ENCODE measurements around the gene C19orf38.

The C19orf38 gene

DNA sequence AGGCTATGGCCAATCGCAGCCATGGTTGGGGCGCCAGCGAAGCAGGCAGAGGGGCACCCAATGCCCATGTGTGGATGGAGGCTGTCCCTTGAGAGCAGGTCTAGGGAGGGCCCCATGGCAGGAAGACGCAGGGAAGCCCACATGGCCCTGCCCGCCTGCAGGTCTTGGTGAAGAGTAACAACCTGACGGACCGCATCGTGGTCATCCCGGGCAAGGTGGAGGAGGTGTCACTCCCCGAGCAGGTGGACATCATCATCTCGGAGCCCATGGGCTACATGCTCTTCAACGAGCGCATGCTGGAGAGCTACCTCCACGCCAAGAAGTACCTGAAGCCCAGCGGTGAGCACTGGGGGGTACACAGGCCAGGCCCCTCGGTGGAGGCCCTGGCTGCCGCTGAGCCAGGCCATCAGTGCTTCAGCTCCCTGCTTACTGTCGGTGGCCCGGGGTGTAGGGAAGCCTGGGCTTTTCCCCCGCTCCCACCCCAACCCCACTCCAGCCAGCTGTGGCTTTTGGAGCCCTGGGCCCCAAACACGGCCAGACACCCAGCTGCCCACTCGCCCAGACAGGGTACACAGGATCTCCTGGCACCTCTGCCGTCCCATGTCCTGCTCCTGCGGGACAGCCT lies 65.6 kb downstream of the C19orf38 start:
- no peak for DNase-seq

DNA sequence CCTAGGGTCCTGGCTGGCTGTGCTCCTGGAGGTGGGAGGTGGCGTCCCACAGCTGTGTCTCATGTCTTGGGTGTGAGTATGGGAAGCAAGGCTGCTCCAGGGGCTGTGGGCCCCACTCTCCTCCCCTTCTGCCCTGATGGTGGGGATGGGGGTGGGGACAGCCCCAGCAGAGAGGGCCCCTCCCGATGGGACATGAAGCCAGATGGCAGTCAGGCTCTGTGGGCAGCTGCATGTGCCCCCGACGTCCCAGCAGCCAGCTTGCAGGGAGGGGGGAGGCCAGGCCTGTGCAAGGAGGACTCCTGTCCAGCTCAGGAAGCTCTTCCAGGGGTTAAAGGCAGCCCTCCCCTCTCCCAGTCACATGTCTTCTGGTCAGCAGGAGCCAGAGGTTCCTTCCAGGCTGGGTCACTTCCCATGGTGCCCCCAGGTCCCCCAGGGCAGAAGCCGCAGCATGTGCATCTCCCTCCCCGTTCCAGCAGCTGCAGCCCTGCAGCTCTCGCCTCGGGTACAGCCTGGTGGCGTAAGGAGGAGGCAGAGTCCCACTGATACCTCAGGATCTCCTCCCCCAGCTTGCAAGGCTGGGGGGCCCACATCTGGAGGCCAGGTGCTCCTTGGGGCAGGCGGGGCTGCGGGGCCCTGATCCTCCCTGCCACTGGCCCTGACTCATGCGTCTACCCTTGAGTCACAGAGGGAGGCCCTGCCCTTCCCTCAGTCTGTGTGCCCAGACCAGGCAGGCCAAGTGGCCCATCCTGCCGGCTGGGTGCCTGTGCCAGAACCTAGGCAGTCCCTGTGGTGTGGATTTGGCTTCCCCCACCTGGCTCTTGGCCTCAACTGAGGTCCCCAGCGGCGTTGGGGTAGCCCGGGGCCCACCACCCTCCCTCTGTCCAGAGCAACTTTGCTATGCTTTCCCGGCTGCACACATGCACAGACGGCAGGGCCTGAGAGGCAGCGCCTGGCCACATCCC lies 67.2 kb downstream of the C19orf38 start:
- DNase-seq, result no peak

DNA sequence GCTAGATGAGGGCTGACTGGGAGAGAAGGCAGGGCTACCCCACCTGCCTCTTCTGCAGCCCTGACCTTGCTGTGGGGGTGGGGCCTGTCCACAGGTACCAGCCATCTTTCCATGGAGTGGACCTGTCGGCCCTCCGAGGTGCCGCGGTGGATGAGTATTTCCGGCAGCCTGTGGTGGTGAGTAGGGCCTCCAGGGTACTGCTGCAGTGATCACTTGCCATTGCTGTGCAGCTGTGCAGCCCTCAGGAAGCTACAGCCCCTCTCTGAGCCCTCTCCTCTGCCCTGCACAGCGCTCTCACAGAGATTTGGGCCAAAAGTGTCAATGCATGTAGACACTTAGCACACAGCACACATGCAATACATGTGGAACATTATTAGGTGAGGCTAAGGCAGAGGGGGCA lies 68.4 kb downstream of the C19orf38 start:
- no peak for DNase-seq

DNA sequence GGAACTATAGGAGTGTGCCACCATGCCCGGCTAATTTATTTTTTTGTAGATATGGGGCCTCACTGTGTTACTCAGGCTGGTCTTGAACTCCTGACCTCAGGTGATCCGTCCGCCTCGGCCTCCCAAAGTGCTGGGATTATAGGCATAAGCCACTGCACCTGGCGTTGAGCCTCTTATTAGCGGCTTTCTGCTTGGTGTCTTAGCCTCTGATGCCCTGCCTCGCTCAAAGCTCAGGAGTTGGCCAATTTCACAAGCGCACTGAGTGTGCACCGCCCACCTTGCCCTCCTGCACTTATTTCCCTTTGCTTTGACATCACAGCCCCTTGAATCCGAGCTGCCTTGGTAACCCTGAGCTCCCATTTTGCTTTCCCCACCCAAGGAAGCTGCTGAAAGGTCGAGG lies 70.1 kb downstream of the C19orf38 start:
- no peak for DNase-seq
